ENCODE data around the gene TENM4. TPM values are rescaled to one million over a fixed set of nuclear protein-coding genes. Genes with fewer than 3 reads are reported as not detected.

TENM4 gene
- not detected for polyA plus RNA-seq

DNA sequence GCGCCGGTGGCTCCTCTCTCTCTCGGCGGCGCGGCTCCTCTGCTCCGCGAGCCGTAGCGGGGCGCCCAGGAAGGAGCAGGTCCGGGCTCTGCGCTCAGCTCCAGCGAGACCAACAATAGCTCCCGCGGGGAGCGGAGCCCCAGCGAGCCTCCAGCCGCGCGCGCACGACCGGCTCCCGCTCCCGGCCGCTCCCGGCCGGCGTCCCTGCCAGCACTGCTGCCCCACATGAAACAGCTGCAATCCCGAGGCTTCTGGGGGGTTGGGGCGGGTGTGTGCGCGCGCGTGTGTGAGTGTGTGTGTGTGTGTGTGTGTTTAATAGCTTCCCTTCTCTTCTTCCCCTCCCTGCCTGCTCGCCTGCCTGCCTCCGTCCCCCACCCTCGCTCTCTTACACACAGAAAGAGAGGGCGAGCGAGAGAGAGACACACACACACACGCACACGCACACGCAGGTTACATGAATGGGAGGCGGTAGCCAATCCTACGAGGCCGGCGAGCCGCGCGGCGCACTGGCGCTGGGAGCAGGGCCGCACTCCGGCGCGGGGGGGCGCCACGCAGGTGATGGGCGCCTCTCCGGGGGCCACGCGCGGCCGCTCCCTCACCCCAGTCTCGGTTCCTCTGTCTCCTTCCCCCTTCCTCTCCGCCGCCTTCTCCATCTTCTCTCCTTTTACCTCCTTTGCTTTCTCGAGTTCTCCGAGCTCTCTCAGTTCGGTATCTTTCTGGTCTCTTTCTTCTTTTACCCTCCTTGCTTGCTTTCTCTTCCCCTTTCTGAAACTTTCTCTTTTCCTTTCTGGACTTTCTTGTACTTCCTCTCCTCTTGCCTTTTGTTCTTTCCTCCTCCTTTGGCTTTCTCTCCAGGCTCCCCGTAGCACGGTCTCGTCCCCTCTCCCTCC, at the start of gene TENM4:
TENM4 (minus strand) TSS at position 460 of the 890 bp plus-strand sequence. CDS start 371,086 bp downstream, outside the sequence.
- H3K27ac Mint-ChIP-seq: peak within 1 kb of the TSS in 1 of 6 donors; percentile 34
- peaks cover 0 to 8% (median 4%) of the 10 kb centered on the region in 3 donors for H3K36me3 Mint-ChIP-seq
- peaks cover 4 to 33% (median 25%) of the 10 kb centered on the region in 6 donors for H3K9me3 Mint-ChIP-seq
- no peaks in the 10 kb centered on the region for H3K4me1 Mint-ChIP-seq
- peaks cover 13 to 29% (median 18%) of the 10 kb centered on the region in 3 donors for H3K27me3 Mint-ChIP-seq (ENCODE audit: low read depth in 3 of 3)
- peak within 1 kb of the TSS in 1 of 5 donors; percentile 68 for H3K4me3 Mint-ChIP-seq
- no peak for DNase-seq

DNA sequence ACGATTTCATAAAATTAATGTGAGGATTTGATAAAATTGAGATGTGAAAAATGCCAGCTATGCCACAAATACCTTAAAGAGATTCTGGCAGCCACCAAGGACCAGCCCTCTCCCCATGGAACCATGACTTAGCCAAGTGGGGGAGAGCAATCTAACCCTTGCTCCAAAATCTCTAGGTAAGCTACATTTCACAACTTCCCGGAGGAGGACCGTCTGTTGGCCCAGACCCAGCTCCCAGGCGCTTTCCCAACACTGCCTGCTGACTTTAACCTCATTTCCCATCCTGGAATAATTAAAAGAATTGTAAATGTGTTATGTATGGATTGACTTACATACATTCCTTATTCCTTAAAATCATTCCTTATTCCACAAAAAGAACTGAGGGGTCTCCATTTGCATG, 47.5 kb upstream of the TENM4 start:
- no peak overlapping the region for H3K27ac Mint-ChIP-seq
- no peaks in the 10 kb centered on the region for H3K36me3 Mint-ChIP-seq
- no peaks in the 10 kb centered on the region for H3K4me1 Mint-ChIP-seq
- H3K27me3 Mint-ChIP-seq (ENCODE audit: low read depth in 3 of 3): peaks cover 0 to 3% (median 0%) of the 10 kb centered on the region in 3 donors
- H3K9me3 Mint-ChIP-seq: peaks cover 0 to 6% (median 0%) of the 10 kb centered on the region in 6 donors
- DNase-seq: no peak
- no peak overlapping the region for H3K4me3 Mint-ChIP-seq

GRCh38 chr11:79487412-79487811, 46.6 kb upstream of the TENM4 start:
- Mint-ChIP-seq H3K9me3 (peaks cover 0 to 6% (median 0%) of the 10 kb centered on the region in 6 donors), H3K27ac (no peak overlapping the region), H3K4me3 (no peak overlapping the region), H3K36me3 (no peaks in the 10 kb centered on the region), H3K4me1 (no peaks in the 10 kb centered on the region), H3K27me3 (ENCODE audit: low read depth in 3 of 3) (peaks cover 0 to 3% (median 0%) of the 10 kb centered on the region in 3 donors)
- no peak for DNase-seq

DNA sequence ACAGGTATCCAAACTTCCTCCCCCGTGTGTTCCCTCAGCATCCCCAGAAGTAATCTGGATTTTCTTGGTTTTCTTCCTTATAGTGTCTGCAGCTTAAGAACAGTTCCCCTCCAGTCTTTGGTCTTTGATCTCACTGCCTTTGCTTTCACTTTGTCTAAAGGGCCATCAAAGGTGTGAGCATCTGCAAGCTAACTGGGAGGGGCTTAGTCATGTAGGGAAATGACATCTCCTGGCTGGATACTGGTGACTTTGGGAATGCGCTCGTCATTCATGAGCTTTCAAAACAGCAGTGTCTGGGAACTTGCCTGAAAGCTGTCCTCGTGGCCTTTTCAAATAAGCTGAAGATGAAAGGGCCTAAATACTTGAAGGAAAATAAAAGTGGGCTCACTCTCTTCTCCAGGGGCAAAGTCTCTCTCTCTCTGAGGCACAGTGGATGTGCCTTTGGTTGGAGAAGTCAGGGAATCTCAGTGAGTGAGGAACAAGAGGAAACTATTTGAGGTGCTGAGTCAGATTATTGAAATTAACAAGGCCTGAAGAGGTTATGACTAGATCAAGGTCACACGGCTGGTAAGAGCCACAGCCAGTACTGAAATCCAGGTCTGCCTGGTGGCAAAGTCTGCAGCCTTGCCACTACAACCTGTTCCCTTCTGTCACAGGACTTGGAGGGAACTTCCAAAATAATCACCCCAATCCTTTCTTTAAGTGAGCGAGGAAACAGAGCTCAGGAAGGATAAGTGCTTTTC, 45.6 kb upstream of the TENM4 start:
- Mint-ChIP-seq H3K27ac (no peak overlapping the region), H3K4me3 (no peak overlapping the region), H3K4me1 (no peaks in the 10 kb centered on the region), H3K36me3 (no peaks in the 10 kb centered on the region), H3K27me3 (ENCODE audit: low read depth in 3 of 3) (peaks cover 0 to 3% (median 0%) of the 10 kb centered on the region in 3 donors), H3K9me3 (peaks cover 0 to 6% (median 0%) of the 10 kb centered on the region in 6 donors)
- no peak for DNase-seq

- Mint-ChIP-seq H3K36me3 (no peaks in the 10 kb centered on the region), H3K27ac (no peak overlapping the region), H3K27me3 (ENCODE audit: low read depth in 3 of 3) (peaks cover 0 to 3% (median 0%) of the 10 kb centered on the region in 3 donors), H3K4me3 (no peak overlapping the region), H3K4me1 (no peaks in the 10 kb centered on the region), H3K9me3 (peaks cover 0 to 6% (median 0%) of the 10 kb centered on the region in 6 donors)
- no peak for DNase-seq
These were observed 44.9 kb upstream of the TENM4 start for GRCh38 chr11:79485694-79486093.

GRCh38 chr11:79484872-79485271, 44.0 kb upstream of the TENM4 start:
- no peaks in the 10 kb centered on the region for H3K4me1 Mint-ChIP-seq
- H3K27ac Mint-ChIP-seq: no peak overlapping the region
- peaks cover 0 to 3% (median 0%) of the 10 kb centered on the region in 3 donors for H3K27me3 Mint-ChIP-seq (ENCODE audit: low read depth in 3 of 3)
- H3K9me3 Mint-ChIP-seq: peaks cover 0 to 6% (median 2%) of the 10 kb centered on the region in 6 donors
- H3K4me3 Mint-ChIP-seq: no peak overlapping the region
- no peak for DNase-seq
- no peaks in the 10 kb centered on the region for H3K36me3 Mint-ChIP-seq

- H3K36me3 Mint-ChIP-seq: no peaks in the 10 kb centered on the region
- no peak for DNase-seq
- H3K4me3 Mint-ChIP-seq: no peak overlapping the region
These were observed 42.0 kb upstream of the TENM4 start for GRCh38 chr11:79482800-79483199.

DNA sequence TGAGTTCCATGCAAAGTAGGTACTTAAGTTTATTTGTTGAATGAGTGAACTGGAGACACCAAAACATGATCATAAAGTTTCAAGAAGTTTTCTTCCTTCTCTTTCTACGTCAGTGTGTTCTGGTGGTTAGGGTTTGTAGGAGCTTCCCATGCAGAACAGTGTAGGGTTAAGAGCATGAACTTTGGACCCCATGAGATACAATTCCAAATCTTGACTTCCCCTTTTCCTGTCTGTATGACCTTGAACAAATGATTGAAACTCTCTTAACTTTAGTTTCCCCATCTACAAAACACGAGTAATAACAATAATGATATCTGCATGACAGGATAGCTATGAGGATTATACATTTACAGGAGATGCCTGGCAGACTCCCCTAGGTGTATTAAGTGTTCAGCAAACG, 41.0 kb upstream of the TENM4 start:
- Mint-ChIP-seq H3K9me3 (peaks cover 0 to 6% (median 3%) of the 10 kb centered on the region in 6 donors), H3K27me3 (ENCODE audit: low read depth in 3 of 3) (peaks cover 0 to 3% (median 0%) of the 10 kb centered on the region in 3 donors), H3K4me3 (no peak overlapping the region), H3K4me1 (no peaks in the 10 kb centered on the region), H3K36me3 (no peaks in the 10 kb centered on the region), H3K27ac (no peak overlapping the region)
- no peak for DNase-seq

More at GRCh38 chr11:79482800-79483199, 42.0 kb upstream of the TENM4 start:
- H3K27ac Mint-ChIP-seq: no peak overlapping the region
- peaks cover 0 to 6% (median 2%) of the 10 kb centered on the region in 6 donors for H3K9me3 Mint-ChIP-seq
- peaks cover 0 to 3% (median 0%) of the 10 kb centered on the region in 3 donors for H3K27me3 Mint-ChIP-seq (ENCODE audit: low read depth in 3 of 3)
- no peaks in the 10 kb centered on the region for H3K4me1 Mint-ChIP-seq

DNA sequence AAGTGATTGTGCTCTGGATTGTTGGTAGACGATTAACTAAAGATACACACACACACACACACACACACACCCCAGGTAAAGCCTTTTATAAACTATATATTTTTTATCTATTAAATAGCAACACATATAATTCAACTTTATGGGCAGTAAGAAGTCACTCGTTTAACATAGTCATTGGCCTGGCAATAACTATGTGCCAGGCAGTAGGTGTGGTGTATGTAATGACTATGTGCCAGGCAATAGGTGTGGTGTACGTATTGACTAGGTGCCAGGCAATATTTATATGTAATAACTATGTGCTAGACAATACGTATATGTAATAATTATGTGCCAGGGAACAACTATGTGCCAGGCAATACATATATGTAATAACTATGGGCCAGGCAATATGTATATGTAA, 40.0 kb upstream of the TENM4 start:
- H3K27ac Mint-ChIP-seq: no peak overlapping the region
- peaks cover 0 to 5% (median 3%) of the 10 kb centered on the region in 6 donors for H3K9me3 Mint-ChIP-seq
- no peak overlapping the region for H3K4me3 Mint-ChIP-seq
- no peaks in the 10 kb centered on the region for H3K36me3 Mint-ChIP-seq
- no peaks in the 10 kb centered on the region for H3K4me1 Mint-ChIP-seq
- peaks cover 0 to 3% (median 2%) of the 10 kb centered on the region in 3 donors for H3K27me3 Mint-ChIP-seq (ENCODE audit: low read depth in 3 of 3)
- no peak for DNase-seq

DNA sequence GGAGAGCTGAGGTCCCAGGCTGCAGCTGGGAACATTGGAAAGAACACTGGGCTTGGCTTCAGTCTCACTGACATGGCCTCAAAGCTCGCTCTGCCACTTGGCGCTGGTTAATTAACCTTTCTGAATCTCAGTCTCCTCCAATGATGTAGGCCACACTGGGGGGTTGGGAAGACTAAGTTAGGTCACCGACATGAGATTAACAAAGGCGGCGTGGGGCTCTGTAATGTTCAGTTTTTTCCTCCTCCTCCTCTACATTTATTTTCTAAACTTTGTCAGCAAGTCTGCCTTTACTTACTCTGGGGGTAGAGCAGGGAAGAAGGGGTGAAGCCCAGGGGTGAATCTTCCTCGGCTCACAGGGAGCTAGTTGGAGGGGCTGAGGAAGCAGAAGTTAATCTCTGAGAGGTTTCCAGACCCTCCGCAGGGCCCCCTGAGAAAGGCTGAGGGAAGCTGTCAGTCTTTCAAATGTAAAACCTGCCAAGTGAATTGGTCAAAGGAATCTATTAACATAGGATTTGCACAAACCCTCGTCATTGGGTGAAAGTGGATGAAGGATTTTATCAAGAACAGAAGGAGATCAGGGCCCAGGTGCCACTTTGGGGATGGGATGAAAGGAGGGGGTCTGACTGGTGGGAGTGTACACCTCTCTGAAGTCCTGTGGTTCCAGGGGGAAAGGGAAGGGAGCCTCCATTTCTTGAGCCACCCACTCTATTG, 32.1 kb upstream of the TENM4 start:
- Mint-ChIP-seq H3K4me1 (no peaks in the 10 kb centered on the region), H3K27me3 (ENCODE audit: low read depth in 3 of 3) (peaks cover 0 to 4% (median 4%) of the 10 kb centered on the region in 3 donors), H3K27ac (no peak overlapping the region), H3K9me3 (peaks cover 0 to 17% (median 2%) of the 10 kb centered on the region in 6 donors), H3K36me3 (no peaks in the 10 kb centered on the region), H3K4me3 (no peak overlapping the region)
- no peak for DNase-seq

DNA sequence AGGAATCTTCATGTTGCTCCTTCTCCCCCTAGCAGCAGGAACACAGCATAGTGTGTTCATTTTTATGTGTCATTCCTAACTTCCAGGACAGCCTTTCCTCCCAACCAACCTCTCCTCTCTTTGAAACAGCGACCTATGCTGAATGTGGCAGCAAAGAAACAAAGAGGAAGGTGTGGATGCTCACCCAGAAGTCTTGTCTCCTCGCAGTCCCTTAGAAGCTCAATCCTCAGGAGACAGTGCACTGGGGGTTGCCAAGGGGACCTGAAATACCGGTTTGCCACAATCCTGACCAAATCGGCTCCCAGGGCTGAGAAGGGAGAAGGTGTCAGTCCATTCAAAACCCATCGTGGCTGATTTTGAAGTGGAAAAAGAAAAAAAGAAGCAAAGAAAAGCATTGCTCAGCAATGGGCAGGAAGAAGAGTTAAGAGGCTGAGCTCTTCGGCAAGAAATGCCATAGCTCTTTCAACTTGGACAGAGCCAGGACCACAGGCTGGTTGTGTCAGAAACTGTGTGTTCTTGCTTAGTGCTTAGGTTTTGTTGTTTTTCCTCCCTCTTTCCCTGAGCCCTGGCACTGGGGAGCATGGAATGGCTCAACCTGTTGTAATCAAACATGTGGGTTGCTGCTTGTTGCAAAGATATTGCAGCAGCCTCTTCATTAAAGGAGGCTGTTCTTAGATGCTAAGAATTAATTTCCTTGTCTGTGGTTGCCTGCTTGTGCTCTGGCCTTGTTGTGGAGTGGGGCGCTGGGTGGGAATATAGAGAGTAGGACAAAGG, 30.4 kb upstream of the TENM4 start:
- Mint-ChIP-seq H3K4me1 (no peaks in the 10 kb centered on the region), H3K36me3 (no peaks in the 10 kb centered on the region), H3K27ac (no peak overlapping the region), H3K27me3 (ENCODE audit: low read depth in 3 of 3) (peaks cover 0 to 4% (median 2%) of the 10 kb centered on the region in 3 donors), H3K9me3 (peaks cover 0 to 17% (median 0%) of the 10 kb centered on the region in 6 donors), H3K4me3 (no peak overlapping the region)
- no peak for DNase-seq

GRCh38 chr11:79470161-79470560, 29.3 kb upstream of the TENM4 start:
- Mint-ChIP-seq H3K4me3 (no peak overlapping the region), H3K36me3 (no peaks in the 10 kb centered on the region), H3K27me3 (ENCODE audit: low read depth in 3 of 3) (peaks cover 0 to 4% (median 2%) of the 10 kb centered on the region in 3 donors), H3K27ac (no peak overlapping the region), H3K9me3 (peaks cover 0 to 17% (median 0%) of the 10 kb centered on the region in 6 donors), H3K4me1 (no peaks in the 10 kb centered on the region)
- no peak for DNase-seq

- Mint-ChIP-seq H3K27ac (no peak overlapping the region), H3K27me3 (ENCODE audit: low read depth in 3 of 3) (peaks cover 0 to 4% (median 2%) of the 10 kb centered on the region in 3 donors), H3K36me3 (no peaks in the 10 kb centered on the region), H3K4me1 (no peaks in the 10 kb centered on the region), H3K4me3 (no peak overlapping the region), H3K9me3 (peaks cover 0 to 11% (median 0%) of the 10 kb centered on the region in 6 donors)
- DNase-seq: no peak
These were observed 26.9 kb upstream of the TENM4 start for GRCh38 chr11:79467761-79468160.

Data from immature natural killer cell (primary cell).